SK-N-SH (cell line): Measurements from ENCODE around the gene MIPOL1.

Source experiments
- CTCF ChIP-seq: fragments of 200-600 bp; sonication (generic); IDR thresholded peaks from 2 replicates; pipeline ENCODE4 v1.6.1; 2017; ENCODE audit warnings: antibody characterized with exemption, mild to moderate bottlenecking, moderate library complexity
- MXI1 ChIP-seq: IDR thresholded peaks from 2 replicates; pipeline ENCODE4 v1.6.1; 2012; ENCODE audit warnings: mild to moderate bottlenecking, low read depth, low read length, improper control_type of control experiment
- NRF1 ChIP-seq: IDR thresholded peaks from 2 replicates; pipeline ENCODE4 v1.6.1; 2012; ENCODE audit warnings: low read depth, mild to moderate bottlenecking, low read length
- POLR2AphosphoS5 ChIP-seq: IDR thresholded peaks from 2 replicates; pipeline ENCODE4 v1.6.1; 2012; ENCODE audit warnings: low read depth, low read length
- RAD21 ChIP-seq: IDR thresholded peaks from 2 replicates; pipeline ENCODE4 v1.6.1; 2012; ENCODE audit warnings: mild to moderate bottlenecking, low read length
- RFX5 ChIP-seq: IDR thresholded peaks from 2 replicates; pipeline ENCODE4 v1.6.1; 2012; ENCODE audit warnings: mild to moderate bottlenecking, improper control_type of control experiment, low read length
- YY1 ChIP-seq: IDR thresholded peaks from 2 replicates; pipeline ENCODE4 v1.4.0; 2012; ENCODE audit warnings: low read depth, mild to moderate bottlenecking
- TF ChIP-seq, protein P1 (sequence below): fragments of 150-350 bp; IDR thresholded peaks from 2 replicates; pipeline ENCODE4 v1.6.1; 2017; ENCODE audit warnings: antibody characterized with exemption, low read length, low read depth, borderline replicate concordance

- TF ChIP-seq MXI1 (no peak), CTCF (no peak), POLR2AphosphoS5 (no peak), YY1 (no peak), NRF1 (no peak), RAD21 (no peak), RFX5 (no peak)
- TF ChIP-seq, protein P1, sequence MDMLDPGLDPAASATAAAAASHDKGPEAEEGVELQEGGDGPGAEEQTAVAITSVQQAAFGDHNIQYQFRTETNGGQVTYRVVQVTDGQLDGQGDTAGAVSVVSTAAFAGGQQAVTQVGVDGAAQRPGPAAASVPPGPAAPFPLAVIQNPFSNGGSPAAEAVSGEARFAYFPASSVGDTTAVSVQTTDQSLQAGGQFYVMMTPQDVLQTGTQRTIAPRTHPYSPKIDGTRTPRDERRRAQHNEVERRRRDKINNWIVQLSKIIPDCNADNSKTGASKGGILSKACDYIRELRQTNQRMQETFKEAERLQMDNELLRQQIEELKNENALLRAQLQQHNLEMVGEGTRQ, result no peak
Measured at GRCh38 chr14:37384870-37385596, 187.3 kb downstream of the MIPOL1 start.
